GM12875 (cell line): ENCODE measurements around the gene LRP1B.

Experiments used
- H3K4me3 ChIP-seq: one replicate; pipeline ENCODE4 v1.5.1; 2011; ENCODE audit warnings: low read depth, low read length, control low read depth
- TF ChIP-seq, protein P1 (sequence below): IDR thresholded peaks from 2 replicates; pipeline ENCODE4 v1.5.1; 2011; ENCODE audit warnings: low read depth, mild to moderate bottlenecking, control low read depth, inconsistent platforms, low read length, moderate library complexity, borderline replicate concordance; ENCODE audit not compliant: insufficient read depth

The LRP1B gene

DNA sequence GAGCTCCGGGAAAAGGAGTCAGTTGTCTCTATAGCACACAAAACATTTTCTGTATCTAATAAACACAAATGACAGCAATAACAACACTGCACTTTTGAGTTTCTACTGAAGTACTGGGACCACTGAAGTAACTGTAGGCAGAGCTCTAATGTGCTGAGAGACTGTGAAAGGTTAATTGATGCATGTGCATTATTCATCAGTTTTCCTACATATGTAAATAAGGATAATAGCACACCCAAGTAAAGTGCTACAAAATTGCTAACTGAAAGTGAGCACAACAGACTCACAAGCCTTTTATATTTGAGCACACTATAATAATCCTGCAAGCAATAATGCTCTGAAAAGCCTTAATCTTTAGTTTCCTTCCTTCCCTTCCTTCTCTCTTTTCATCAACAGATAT lies 1051.6 kb downstream of the LRP1B start:
- H3K4me3 ChIP-seq, result no peak overlapping the region
- TF ChIP-seq, protein P1, sequence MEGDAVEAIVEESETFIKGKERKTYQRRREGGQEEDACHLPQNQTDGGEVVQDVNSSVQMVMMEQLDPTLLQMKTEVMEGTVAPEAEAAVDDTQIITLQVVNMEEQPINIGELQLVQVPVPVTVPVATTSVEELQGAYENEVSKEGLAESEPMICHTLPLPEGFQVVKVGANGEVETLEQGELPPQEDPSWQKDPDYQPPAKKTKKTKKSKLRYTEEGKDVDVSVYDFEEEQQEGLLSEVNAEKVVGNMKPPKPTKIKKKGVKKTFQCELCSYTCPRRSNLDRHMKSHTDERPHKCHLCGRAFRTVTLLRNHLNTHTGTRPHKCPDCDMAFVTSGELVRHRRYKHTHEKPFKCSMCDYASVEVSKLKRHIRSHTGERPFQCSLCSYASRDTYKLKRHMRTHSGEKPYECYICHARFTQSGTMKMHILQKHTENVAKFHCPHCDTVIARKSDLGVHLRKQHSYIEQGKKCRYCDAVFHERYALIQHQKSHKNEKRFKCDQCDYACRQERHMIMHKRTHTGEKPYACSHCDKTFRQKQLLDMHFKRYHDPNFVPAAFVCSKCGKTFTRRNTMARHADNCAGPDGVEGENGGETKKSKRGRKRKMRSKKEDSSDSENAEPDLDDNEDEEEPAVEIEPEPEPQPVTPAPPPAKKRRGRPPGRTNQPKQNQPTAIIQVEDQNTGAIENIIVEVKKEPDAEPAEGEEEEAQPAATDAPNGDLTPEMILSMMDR, result no peak

DNA sequence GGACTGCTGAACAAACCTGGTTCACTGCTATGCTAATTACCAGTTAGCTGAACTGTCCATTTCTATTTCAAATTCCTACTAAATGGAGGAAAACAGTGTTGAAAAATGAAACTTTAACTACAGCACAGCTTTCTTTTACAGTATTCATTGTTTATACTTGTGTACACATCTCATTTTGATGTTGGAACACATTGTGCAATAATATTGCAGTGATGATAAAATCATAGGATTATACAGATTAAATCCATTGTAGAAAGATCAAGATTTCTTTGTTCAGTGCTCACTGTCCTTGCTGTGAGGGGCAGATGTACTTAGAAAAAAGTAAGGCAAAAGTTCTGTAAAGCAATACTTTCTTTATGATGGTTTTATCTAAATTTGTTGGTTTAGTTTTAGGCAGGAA lies 1055.1 kb downstream of the LRP1B start:
- H3K4me3 ChIP-seq, result no peak overlapping the region
- TF ChIP-seq, protein P1, result no peak

GRCh38 chr2:141068053-141068682 lies 1062.6 kb downstream of the LRP1B start:
- no peak overlapping the region for H3K4me3 ChIP-seq

GRCh38 chr2:141065042-141065441 lies 1065.8 kb downstream of the LRP1B start:
- TF ChIP-seq, protein P1, result no peak
- H3K4me3 ChIP-seq, result no peak overlapping the region

More at GRCh38 chr2:141068053-141068682, 1062.6 kb downstream of the LRP1B start:
- TF ChIP-seq, protein P1, result no peak

GRCh38 chr2:141063406-141063805 lies 1067.4 kb downstream of the LRP1B start:
- H3K4me3 ChIP-seq, result no peak overlapping the region
- TF ChIP-seq, protein P1, result no peak

- TF ChIP-seq, protein P1, result no peak
- H3K4me3 ChIP-seq, result no peak overlapping the region
Measured at GRCh38 chr2:141062443-141062842, 1068.4 kb downstream of the LRP1B start.

- no peak overlapping the region for H3K4me3 ChIP-seq
- TF ChIP-seq, protein P1, result no peak
Measured at GRCh38 chr2:141062031-141062430, 1068.8 kb downstream of the LRP1B start.
